DLD1 (cell line): ENCODE data around the gene RGL1.

Experiments
- in situ Hi-C: cut with HindIII; loops from 2 replicates; pipeline ENCODE4 v1.10.0; 2017; ENCODE audit warnings: low sequenced_read_pairs

The RGL1 gene

GRCh38 chr1:183859831-183860230 lies 54.9 kb downstream of the RGL1 start:
- in situ Hi-C loops: no loop called here

- in situ Hi-C loops: no loop called here
These were observed 58.0 kb downstream of the RGL1 start for GRCh38 chr1:183862967-183863366.

GRCh38 chr1:183863852-183864251 lies 58.9 kb downstream of the RGL1 start:
- in situ Hi-C loops: no loop called here

- in situ Hi-C loops: no loop called here
These were observed 59.7 kb downstream of the RGL1 start for GRCh38 chr1:183864611-183865010.

- in situ Hi-C loops: no loop called here
These were observed 64.3 kb downstream of the RGL1 start for GRCh38 chr1:183869230-183869629.

- in situ Hi-C loops: no loop called here
These were observed 64.7 kb downstream of the RGL1 start for GRCh38 chr1:183869664-183870063.

- in situ Hi-C loops: no loop called here
These were observed 65.6 kb downstream of the RGL1 start for GRCh38 chr1:183870351-183871077.

GRCh38 chr1:183871142-183871541 lies 66.2 kb downstream of the RGL1 start:
- in situ Hi-C loops: no loop called here

GRCh38 chr1:183871601-183872000 lies 66.7 kb downstream of the RGL1 start:
- in situ Hi-C loops: no loop called here

GRCh38 chr1:183872403-183872802 lies 67.5 kb downstream of the RGL1 start:
- in situ Hi-C loops: no loop called here

GRCh38 chr1:183873642-183874041 lies 68.7 kb downstream of the RGL1 start:
- in situ Hi-C loops: no loop called here

GRCh38 chr1:183876309-183876708 lies 71.4 kb downstream of the RGL1 start:
- in situ Hi-C loops: no loop called here

GRCh38 chr1:183877053-183877720 lies 72.3 kb downstream of the RGL1 start:
- in situ Hi-C loops: no loop called here

- in situ Hi-C loops: no loop called here
These were observed 74.6 kb downstream of the RGL1 start for GRCh38 chr1:183879494-183879893.

- in situ Hi-C loops: no loop called here
These were observed 75.0 kb downstream of the RGL1 start for GRCh38 chr1:183879966-183880365.

GRCh38 chr1:183880531-183881243 lies 75.8 kb downstream of the RGL1 start:
- in situ Hi-C loops: no loop called here

GRCh38 chr1:183881387-183882131 lies 76.6 kb downstream of the RGL1 start:
- in situ Hi-C loops: no loop called here

- in situ Hi-C loops: no loop called here
These were observed 77.6 kb downstream of the RGL1 start for GRCh38 chr1:183882335-183883167.

- in situ Hi-C loops: no loop called here
These were observed 78.7 kb downstream of the RGL1 start for GRCh38 chr1:183883623-183884022.

GRCh38 chr1:183884526-183884925 lies 79.6 kb downstream of the RGL1 start:
- in situ Hi-C loops: no loop called here
